ENCODE data around the gene SHPK.
"Not testable (repeated sequence)": the region's sequence is repeated elsewhere in the genome, so short reads cannot be mapped to it uniquely, and the experiment has no call there.

SHPK gene

GRCh38 chr17:3592216-3592860, 43.7 kb downstream of the SHPK start:
- peaks cover 52% of the 10 kb centered on the region for H3K36me3 ChIP-seq (ENCODE audit: insufficient read depth, insufficient read length, low read length)
- DNase-seq (ENCODE audit: low read depth, low spot score), result no peak
- no peak overlapping the region for H3K4me3 ChIP-seq (ENCODE audit: insufficient read length, low read depth)
- no peaks in the 10 kb centered on the region for H3K27me3 ChIP-seq (ENCODE audit: insufficient read depth, insufficient read length)
- H3K4me1 ChIP-seq (ENCODE audit: insufficient read depth, insufficient read length), result no peaks in the 10 kb centered on the region
- H3K9me3 ChIP-seq (ENCODE audit: insufficient read depth, low read length), result no peaks in the 10 kb centered on the region
- TF ChIP-seq YY1 (IDR thresholded peaks at IDR 0.05; ENCODE audit: insufficient read depth, insufficient read length), result no peak
- TF ChIP-seq ZNF274 (IDR thresholded peaks at IDR 0.05; ENCODE audit: low read depth, low read length), result no peak
- TF ChIP-seq SUZ12 (IDR thresholded peaks at IDR 0.05; ENCODE audit: extremely low read depth, insufficient read depth, insufficient read length), result no peak
- no peak overlapping the region for H3K9ac ChIP-seq (ENCODE audit: insufficient read length, low read depth)

- TF ChIP-seq SUZ12 (IDR thresholded peaks at IDR 0.05; ENCODE audit: extremely low read depth, insufficient read depth, insufficient read length) (no peak), ZNF274 (IDR thresholded peaks at IDR 0.05; ENCODE audit: low read depth, low read length) (no peak), YY1 (IDR thresholded peaks at IDR 0.05; ENCODE audit: insufficient read depth, insufficient read length) (no peak)
- H3K4me3 ChIP-seq (ENCODE audit: insufficient read length, low read depth), result no peak overlapping the region
- H3K9me3 ChIP-seq (ENCODE audit: insufficient read depth, low read length), result no peaks in the 10 kb centered on the region
- DNase-seq (ENCODE audit: low read depth, low spot score), result no peak
- no peaks in the 10 kb centered on the region for H3K27me3 ChIP-seq (ENCODE audit: insufficient read depth, insufficient read length)
- no peaks in the 10 kb centered on the region for H3K4me1 ChIP-seq (ENCODE audit: insufficient read depth, insufficient read length)
- H3K36me3 ChIP-seq (ENCODE audit: insufficient read depth, insufficient read length, low read length), result peaks cover 63% of the 10 kb centered on the region
- no peak overlapping the region for H3K9ac ChIP-seq (ENCODE audit: insufficient read length, low read depth)
Observed at GRCh38 chr17:3590768-3591167, 45.3 kb downstream of the SHPK start.

- DNase-seq (ENCODE audit: low read depth, low spot score), result no peak
- H3K4me3 ChIP-seq (ENCODE audit: insufficient read length, low read depth), result no peak overlapping the region
- no peak for TF ChIP-seq ZNF274 (IDR thresholded peaks at IDR 0.05; ENCODE audit: low read depth, low read length)
- TF ChIP-seq YY1 (IDR thresholded peaks at IDR 0.05; ENCODE audit: insufficient read depth, insufficient read length), result no peak
- no peak for TF ChIP-seq SUZ12 (IDR thresholded peaks at IDR 0.05; ENCODE audit: extremely low read depth, insufficient read depth, insufficient read length)
- peaks cover 65% of the 10 kb centered on the region for H3K36me3 ChIP-seq (ENCODE audit: insufficient read depth, insufficient read length, low read length)
- H3K9me3 ChIP-seq (ENCODE audit: insufficient read depth, low read length), result no peaks in the 10 kb centered on the region
- no peaks in the 10 kb centered on the region for H3K27me3 ChIP-seq (ENCODE audit: insufficient read depth, insufficient read length)
- H3K4me1 ChIP-seq (ENCODE audit: insufficient read depth, insufficient read length), result no peaks in the 10 kb centered on the region
- no peak overlapping the region for H3K9ac ChIP-seq (ENCODE audit: insufficient read length, low read depth)
Observed at GRCh38 chr17:3590231-3590630, 45.8 kb downstream of the SHPK start.

GRCh38 chr17:3589784-3590183, 46.3 kb downstream of the SHPK start:
- Histone ChIP-seq H3K9ac (ENCODE audit: insufficient read length, low read depth) (no peak overlapping the region), H3K4me3 (ENCODE audit: insufficient read length, low read depth) (no peak overlapping the region), H3K4me1 (ENCODE audit: insufficient read depth, insufficient read length) (no peaks in the 10 kb centered on the region), H3K9me3 (ENCODE audit: insufficient read depth, low read length) (no peaks in the 10 kb centered on the region), H3K36me3 (ENCODE audit: insufficient read depth, insufficient read length, low read length) (peaks cover 69% of the 10 kb centered on the region), H3K27me3 (ENCODE audit: insufficient read depth, insufficient read length) (no peaks in the 10 kb centered on the region)
- no peak for TF ChIP-seq ZNF274 (IDR thresholded peaks at IDR 0.05; ENCODE audit: low read depth, low read length)
- TF ChIP-seq YY1 (IDR thresholded peaks at IDR 0.05; ENCODE audit: insufficient read depth, insufficient read length), result no peak
- no peak for TF ChIP-seq SUZ12 (IDR thresholded peaks at IDR 0.05; ENCODE audit: extremely low read depth, insufficient read depth, insufficient read length)
- no peak for DNase-seq (ENCODE audit: low read depth, low spot score)

- Histone ChIP-seq H3K9ac (ENCODE audit: insufficient read length, low read depth) (no peak overlapping the region), H3K36me3 (ENCODE audit: insufficient read depth, insufficient read length, low read length) (peaks cover 65% of the 10 kb centered on the region), H3K4me3 (ENCODE audit: insufficient read length, low read depth) (no peak overlapping the region), H3K9me3 (ENCODE audit: insufficient read depth, low read length) (no peaks in the 10 kb centered on the region), H3K4me1 (ENCODE audit: insufficient read depth, insufficient read length) (no peaks in the 10 kb centered on the region), H3K27me3 (ENCODE audit: insufficient read depth, insufficient read length) (no peaks in the 10 kb centered on the region)
- TF ChIP-seq SUZ12 (IDR thresholded peaks at IDR 0.05; ENCODE audit: extremely low read depth, insufficient read depth, insufficient read length) (no peak), YY1 (IDR thresholded peaks at IDR 0.05; ENCODE audit: insufficient read depth, insufficient read length) (no peak), ZNF274 (IDR thresholded peaks at IDR 0.05; ENCODE audit: low read depth, low read length) (no peak)
- DNase-seq (ENCODE audit: low read depth, low spot score), result no peak
Observed at GRCh38 chr17:3585826-3586225, 50.2 kb downstream of the SHPK start.

- Histone ChIP-seq H3K4me3 (ENCODE audit: insufficient read length, low read depth) (no peak overlapping the region), H3K27me3 (ENCODE audit: insufficient read depth, insufficient read length) (no peaks in the 10 kb centered on the region)
Observed at GRCh38 chr17:3583456-3583855, 52.6 kb downstream of the SHPK start.

GRCh38 chr17:3582915-3583314, 53.1 kb downstream of the SHPK start:
- Histone ChIP-seq H3K9ac (ENCODE audit: insufficient read length, low read depth) (no peak overlapping the region), H3K27me3 (ENCODE audit: insufficient read depth, insufficient read length) (no peaks in the 10 kb centered on the region), H3K36me3 (ENCODE audit: insufficient read depth, insufficient read length, low read length) (peaks cover 57% of the 10 kb centered on the region), H3K4me1 (ENCODE audit: insufficient read depth, insufficient read length) (no peaks in the 10 kb centered on the region), H3K4me3 (ENCODE audit: insufficient read length, low read depth) (no peak overlapping the region), H3K9me3 (ENCODE audit: insufficient read depth, low read length) (no peaks in the 10 kb centered on the region)
- TF ChIP-seq ZNF274 (IDR thresholded peaks at IDR 0.05; ENCODE audit: low read depth, low read length) (no peak), YY1 (IDR thresholded peaks at IDR 0.05; ENCODE audit: insufficient read depth, insufficient read length) (no peak), SUZ12 (IDR thresholded peaks at IDR 0.05; ENCODE audit: extremely low read depth, insufficient read depth, insufficient read length) (no peak)
- DNase-seq (ENCODE audit: low read depth, low spot score), result no peak

More at GRCh38 chr17:3583456-3583855, 52.6 kb downstream of the SHPK start:
- Histone ChIP-seq H3K36me3 (ENCODE audit: insufficient read depth, insufficient read length, low read length) (peaks cover 60% of the 10 kb centered on the region), H3K9ac (ENCODE audit: insufficient read length, low read depth) (no peak overlapping the region), H3K4me1 (ENCODE audit: insufficient read depth, insufficient read length) (no peaks in the 10 kb centered on the region), H3K9me3 (ENCODE audit: insufficient read depth, low read length) (no peaks in the 10 kb centered on the region)
- TF ChIP-seq SUZ12 (IDR thresholded peaks at IDR 0.05; ENCODE audit: extremely low read depth, insufficient read depth, insufficient read length) (no peak), YY1 (IDR thresholded peaks at IDR 0.05; ENCODE audit: insufficient read depth, insufficient read length) (no peak), ZNF274 (IDR thresholded peaks at IDR 0.05; ENCODE audit: low read depth, low read length) (no peak)
- no peak for DNase-seq (ENCODE audit: low read depth, low spot score)

GRCh38 chr17:3578667-3579066, 57.4 kb downstream of the SHPK start:
- not testable (repeated sequence) for H3K27me3 ChIP-seq (ENCODE audit: insufficient read depth, insufficient read length); H3K9me3 ChIP-seq (ENCODE audit: insufficient read depth, low read length); H3K4me3 ChIP-seq (ENCODE audit: insufficient read length, low read depth); H3K4me1 ChIP-seq (ENCODE audit: insufficient read depth, insufficient read length); DNase-seq (ENCODE audit: low read depth, low spot score); H3K9ac ChIP-seq (ENCODE audit: insufficient read length, low read depth)
- H3K36me3 ChIP-seq (ENCODE audit: insufficient read depth, insufficient read length, low read length), result peaks cover 47% of the 10 kb centered on the region

Data from NT2/D1 (cell line).